Hepatic stellate cell (primary cell): ENCODE data around the gene PSMF1.
A peak's percentile ranks its signal among the peaks of the same experiment; 100 is the strongest.

ENCODE experiments used
- DNase-seq: peaks from one replicate; pipeline ENCODE4 v3.0.0; 2011; ENCODE audit warnings: low spot score

The PSMF1 gene

DNA sequence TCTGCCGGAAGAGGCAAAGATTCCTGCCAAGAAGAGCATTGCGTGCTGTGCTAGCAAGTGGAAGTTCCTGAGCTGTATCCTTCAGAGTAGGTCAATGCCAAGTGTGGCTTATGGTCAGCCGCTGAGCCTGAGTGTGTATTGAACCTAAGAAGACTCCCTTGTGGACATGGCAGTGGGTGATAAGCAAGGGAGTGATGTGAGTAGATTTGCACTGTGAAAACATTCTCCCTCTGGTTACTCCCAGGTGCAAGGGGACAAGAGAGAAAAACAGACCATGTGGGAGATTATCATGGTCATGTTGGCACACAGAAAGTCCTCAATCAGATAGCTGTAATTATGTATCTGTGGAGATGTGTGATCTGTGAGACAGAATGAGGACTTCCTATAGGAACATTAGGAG, 72.4 kb downstream of the PSMF1 start:
- DNase-seq, result no peak

GRCh38 chr20:1191299-1191698, 72.9 kb downstream of the PSMF1 start:
- DNase-seq, result no peak

DNA sequence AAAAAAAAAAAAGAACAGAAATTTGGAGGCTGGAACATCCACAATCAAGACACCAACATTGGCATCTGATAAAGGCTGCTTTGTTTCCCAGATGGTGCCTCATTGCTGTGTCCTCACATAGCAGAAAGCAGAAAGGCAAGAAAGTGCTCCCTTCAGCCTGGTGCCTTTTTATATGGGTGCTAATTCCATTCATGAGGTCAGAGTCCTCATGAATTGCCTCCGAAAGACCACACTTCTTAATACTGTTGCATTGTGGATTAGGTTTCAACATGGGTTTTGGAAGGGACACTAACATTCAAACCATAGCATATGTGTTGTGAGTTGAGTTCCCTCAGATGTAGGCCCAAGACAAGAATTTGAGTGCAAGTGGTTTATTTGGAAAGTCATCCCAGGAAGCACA, 76.8 kb downstream of the PSMF1 start:
- DNase-seq, result no peak

DNA sequence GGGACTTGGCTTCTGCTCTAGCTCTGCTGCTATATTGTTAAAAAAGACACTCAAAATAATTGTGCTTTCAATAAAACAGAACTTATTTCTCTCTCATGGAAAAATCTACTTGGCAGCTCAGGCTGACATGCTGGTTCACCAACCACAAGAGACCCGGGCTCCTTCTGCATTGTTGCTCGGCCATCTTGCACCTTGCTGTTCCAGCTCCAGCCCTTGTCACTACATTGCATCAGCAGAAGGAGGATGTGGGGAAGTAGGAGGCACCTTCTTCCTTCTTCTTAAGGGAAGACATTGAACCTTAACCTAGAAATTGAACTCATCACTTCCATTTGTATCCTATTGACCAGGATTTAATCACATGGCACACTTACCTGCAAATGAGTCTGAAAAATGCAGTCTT, 78.2 kb downstream of the PSMF1 start:
- DNase-seq, result no peak

DNA sequence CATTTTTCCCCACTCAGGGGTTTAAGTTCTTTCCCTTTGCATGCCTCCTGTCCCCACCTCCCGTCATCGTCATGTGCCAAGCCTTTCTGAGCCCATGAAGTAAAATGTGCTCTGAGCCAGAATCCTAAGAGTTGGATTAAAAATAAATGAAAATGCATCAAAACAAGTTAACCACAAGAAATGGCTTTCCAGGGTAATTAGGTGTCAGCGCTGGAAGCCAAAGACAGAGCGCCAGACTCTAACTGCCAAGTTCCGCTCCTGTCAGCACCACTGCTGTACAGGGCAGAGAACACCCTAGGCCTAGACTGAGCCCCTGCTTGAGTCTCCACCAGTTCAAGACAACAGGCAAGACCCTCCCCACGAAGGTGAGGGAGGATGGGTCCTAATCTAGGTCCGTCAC, 79.4 kb downstream of the PSMF1 start:
- DNase-seq, result no peak

- DNase-seq, result no peak
These were observed 80.3 kb downstream of the PSMF1 start for GRCh38 chr20:1198751-1199150.

- DNase-seq, result no peak
These were observed 80.9 kb downstream of the PSMF1 start for GRCh38 chr20:1199212-1199873.

GRCh38 chr20:1199964-1200363, 81.6 kb downstream of the PSMF1 start:
- DNase-seq, result no peak

- no peak for DNase-seq
These were observed 84.5 kb downstream of the PSMF1 start, which contains the start of gene C20orf202 for GRCh38 chr20:1202762-1203504. C20orf202 (plus strand) TSS chr20:1203454; CDS start chr20:1203586, 132 bp downstream.

DNA sequence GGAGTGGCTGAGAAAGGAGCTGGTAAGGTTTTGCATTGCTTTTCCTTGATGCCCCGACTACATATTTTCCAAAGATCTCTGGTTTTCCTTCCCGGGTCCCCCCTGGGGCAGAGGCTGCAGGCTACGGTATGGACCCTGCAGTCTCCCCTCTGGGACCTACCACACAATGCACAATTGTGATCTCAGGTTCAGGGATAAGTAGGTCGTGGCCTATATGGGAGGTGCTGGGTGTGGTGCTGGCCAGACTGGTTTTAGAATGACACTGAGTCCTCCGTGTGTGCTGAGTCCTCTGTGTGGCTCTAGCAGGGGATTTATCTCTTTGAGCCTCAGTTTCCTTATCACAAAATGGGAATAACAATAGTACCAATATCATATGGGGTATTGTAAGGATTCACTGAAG, 85.2 kb downstream of the PSMF1 start:
- no peak for DNase-seq

DNA sequence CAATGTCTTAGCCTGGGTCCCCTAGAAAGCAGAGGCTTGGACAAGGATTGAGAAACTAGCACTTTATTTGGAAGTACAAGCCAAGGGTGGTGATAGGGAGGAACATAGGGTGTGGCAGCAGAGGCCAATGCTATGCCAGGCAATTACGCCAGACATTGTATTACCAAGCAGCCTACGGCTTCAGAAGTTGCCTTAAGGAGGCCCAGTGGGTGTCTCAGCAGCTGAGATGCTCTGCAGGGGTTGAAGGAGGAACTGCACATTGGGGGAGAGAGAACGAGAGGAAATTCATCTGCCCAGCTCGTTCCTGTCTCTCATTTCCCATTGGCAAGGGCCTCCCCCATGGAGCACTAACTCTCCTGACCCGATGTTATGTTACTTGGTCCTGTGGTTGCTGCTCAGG, 85.7 kb downstream of the PSMF1 start:
- no peak for DNase-seq

DNA sequence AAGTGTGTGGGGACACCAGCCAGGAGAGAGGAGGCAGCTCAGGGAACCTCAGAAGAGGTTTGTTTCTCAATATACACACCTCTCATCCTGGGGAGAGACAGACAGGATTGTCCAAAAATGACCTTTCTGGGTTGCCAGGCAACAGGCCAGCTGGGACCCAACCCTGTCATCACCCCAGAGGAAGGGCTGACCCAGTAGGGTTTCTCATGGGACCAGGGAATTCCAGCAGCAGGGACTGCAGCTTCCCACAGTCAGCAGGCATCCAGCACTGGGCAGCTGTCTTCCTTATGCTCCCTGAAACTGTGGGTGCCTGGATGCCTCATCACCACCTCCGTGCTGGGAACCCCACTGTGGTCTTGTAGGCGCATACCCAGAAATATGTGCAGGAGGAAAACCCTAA, 86.2 kb downstream of the PSMF1 start:
- no peak for DNase-seq

GRCh38 chr20:1205802-1206201, 87.4 kb downstream of the PSMF1 start:
- no peak for DNase-seq

GRCh38 chr20:1206366-1207148, 88.2 kb downstream of the PSMF1 start:
- DNase-seq, result no peak

GRCh38 chr20:1207293-1207878, 89.0 kb downstream of the PSMF1 start:
- no peak for DNase-seq

DNA sequence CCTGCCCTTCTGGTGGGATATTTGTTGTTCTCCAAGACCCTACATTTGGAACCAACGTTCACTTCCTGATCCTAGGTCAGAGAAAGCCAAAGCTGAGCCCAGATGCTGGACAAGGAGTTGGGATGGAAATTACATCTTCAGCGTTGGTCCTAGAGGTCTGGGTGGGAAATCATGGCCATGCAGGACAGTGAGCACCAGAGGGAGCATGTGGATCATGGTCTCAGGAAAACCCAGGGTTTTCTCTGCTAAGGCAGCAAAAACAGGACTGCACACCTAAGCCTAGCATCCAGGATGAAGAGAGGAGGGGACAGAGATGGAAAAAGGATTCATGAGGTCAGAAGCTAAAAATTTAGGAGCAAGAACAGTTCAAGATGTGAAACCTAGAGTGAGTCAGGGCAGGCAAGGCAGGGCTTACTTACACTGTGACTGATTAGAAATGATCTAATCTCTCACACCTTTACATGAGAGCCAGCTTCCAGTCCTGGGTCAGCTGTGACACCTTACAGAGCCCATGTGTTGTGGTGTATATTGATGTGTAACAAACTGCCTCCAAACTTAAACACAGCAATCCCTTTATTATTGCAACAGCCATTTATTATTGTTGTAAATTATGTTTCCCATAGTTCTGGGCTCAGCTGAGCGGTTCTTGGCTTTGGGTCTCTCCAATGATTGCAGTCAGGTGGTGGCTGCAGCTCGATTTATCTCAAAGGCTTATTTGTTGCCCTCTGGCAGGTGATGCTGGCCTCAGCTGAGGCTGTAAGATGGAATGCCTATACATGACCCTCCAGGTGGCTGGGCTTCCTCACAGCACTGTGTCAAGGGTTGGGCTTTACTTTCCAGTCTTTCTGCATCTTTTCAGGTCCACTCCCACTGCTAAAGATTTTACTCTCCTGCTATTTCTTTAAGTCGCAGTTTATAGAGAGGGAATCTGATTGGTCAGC, 91.3 kb downstream of the PSMF1 start:
- no peak for DNase-seq

- no peak for DNase-seq
These were observed 92.1 kb downstream of the PSMF1 start for GRCh38 chr20:1210501-1210900.

GRCh38 chr20:1212023-1212422, 93.6 kb downstream of the PSMF1 start:
- no peak for DNase-seq

- peak; percentile 56 for DNase-seq
These were observed 94.4 kb downstream of the PSMF1 start for GRCh38 chr20:1212607-1213396.

- DNase-seq, result no peak
These were observed 96.4 kb downstream of the PSMF1 start for GRCh38 chr20:1214838-1215261.
